SK-N-SH (cell line): ENCODE data around the gene EEF1AKMT3. TPM values are rescaled to one million over a fixed set of nuclear protein-coding genes. Genes with fewer than 3 reads are reported as not detected.

Experiments
- CTCF ChIA-PET: fragments of 300-600, 350-600 bp; formaldehyde crosslinking; extraction: SDS; loops from one replicate; lab custom pipeline; 2021; lab: Yijun Ruan, JAX
- POLR2A ChIA-PET: fragments of 350-600 bp; sonication (Branson Sonifier 250); formaldehyde crosslinking; extraction: SDS; loops from one replicate; lab custom pipeline; 2020; ENCODE audit warnings: antibody characterized with exemption, inconsistent platforms; lab: Yijun Ruan, JAX
- DNase-seq: peaks from one replicate; pipeline ENCODE4 v3.0.0; 2012
- H2AFZ ChIP-seq: fragments of 200-600 bp; sonication (generic); 2 replicates; pipeline ENCODE4 v1.8.1; 2016; ENCODE audit warnings: antibody characterized with exemption, mild to moderate bottlenecking, low read depth
- H3F3A ChIP-seq: fragments of 200-600 bp; sonication (generic); replicated peaks from 2 replicates; pipeline ENCODE3; 2016; ENCODE audit warnings: antibody characterized with exemption, mild to moderate bottlenecking; ENCODE audit not compliant: insufficient read depth
- H3K27ac ChIP-seq, 2 experiments: fragments of 200-500 bp in 1 of 2; fragments of 200-600 bp in 1 of 2; sonication (Bioruptor generic) in 1 of 2; sonication (generic), shearing (Covaris generic) in 1 of 2; 2 replicates each; pipeline versions ENCODE4 v1.5.1 to v1.6.1; 2014 to 2016; ENCODE audit warnings: low read depth in 2 of 2, inconsistent platforms in 1 of 2, low read length in 1 of 2, mild to moderate bottlenecking in 1 of 2, mixed read lengths in 1 of 2
- H3K27me3 ChIP-seq: fragments of 200-600 bp; sonication (generic), shearing (Covaris generic); 2 replicates; pipeline ENCODE4 v1.6.1; 2016; ENCODE audit warnings: mixed run types; ENCODE audit not compliant: insufficient read depth
- H3K36me3 ChIP-seq, 2 experiments: fragments of 200-500 bp in 1 of 2; fragments of 200-600 bp in 1 of 2; sonication (Bioruptor generic) in 1 of 2; sonication (generic) in 1 of 2; replicated peaks in 1 of 2; 2 replicates each; pipeline versions ENCODE3 to v1.5.1; 2014 to 2016; ENCODE audit warnings: low read length in 1 of 2, mild to moderate bottlenecking in 1 of 2; ENCODE audit not compliant: insufficient read depth in 2 of 2, control insufficient read depth in 1 of 2
- H3K4me1 ChIP-seq, 2 experiments: fragments of 200-500 bp in 1 of 2; fragments of 200-600 bp in 1 of 2; sonication (Bioruptor generic) in 1 of 2; sonication (generic), shearing (Covaris generic) in 1 of 2; 2 replicates each; pipeline versions ENCODE4 v1.5.1 to v1.6.1; 2014 to 2016; ENCODE audit warnings: low read depth in 1 of 2, low read length in 1 of 2, mixed run types in 1 of 2; ENCODE audit not compliant: insufficient read depth in 2 of 2, control insufficient read depth in 1 of 2
- H3K4me2 ChIP-seq: fragments of 200-600 bp; sonication (generic), shearing (Covaris generic); 2 replicates; pipeline ENCODE4 v1.6.1; 2017; ENCODE audit warnings: mixed run types
- H3K4me3 ChIP-seq, 2 experiments: fragments of 200-500 bp in 1 of 2; fragments of 200-600 bp in 1 of 2; sonication (Bioruptor generic) in 1 of 2; sonication (generic), shearing (Covaris generic) in 1 of 2; 2 replicates each; pipeline versions ENCODE4 v1.5.1 to v1.8.1; 2014 to 2016; ENCODE audit warnings: low read depth in 2 of 2, inconsistent platforms in 1 of 2, low read length in 1 of 2, mild to moderate bottlenecking in 1 of 2, mixed read lengths in 1 of 2, moderate library complexity in 1 of 2
- H3K79me2 ChIP-seq: fragments of 200-600 bp; sonication (generic); 2 replicates; pipeline ENCODE4 v1.8.1; 2017; ENCODE audit warnings: mild to moderate bottlenecking; ENCODE audit not compliant: insufficient read depth
- H3K9ac ChIP-seq: fragments of 200-600 bp; sonication (generic); 2 replicates; pipeline ENCODE4 v1.6.1; 2017; ENCODE audit warnings: mixed run types
- H3K9me2 ChIP-seq: fragments of 200-600 bp; sonication (generic); 2 replicates; pipeline ENCODE4 v1.6.1; 2017; ENCODE audit warnings: mixed run types
- H3K9me3 ChIP-seq: fragments of 200-600 bp; sonication (generic); 2 replicates; pipeline ENCODE4 v1.6.1; 2017; ENCODE audit warnings: mixed run types, mild to moderate bottlenecking, moderate library complexity
- H4K20me1 ChIP-seq: fragments of 200-600 bp; sonication (generic); 2 replicates; pipeline ENCODE4 v1.6.1; 2017; ENCODE audit warnings: mild to moderate bottlenecking, mixed run types; ENCODE audit not compliant: insufficient read depth
- ELF1 ChIP-seq: IDR thresholded peaks from 2 replicates; pipeline ENCODE4 v1.4.0; 2012
- FOSL2 ChIP-seq: IDR thresholded peaks from 2 replicates; pipeline ENCODE4 v1.4.0; 2012; ENCODE audit warnings: low read depth, mild to moderate bottlenecking, moderate library complexity, borderline replicate concordance
- MEF2A ChIP-seq: IDR thresholded peaks from 2 replicates; pipeline ENCODE4 v1.4.0; 2012; ENCODE audit warnings: low read depth, borderline replicate concordance
- MXI1 ChIP-seq: IDR thresholded peaks from 2 replicates; pipeline ENCODE4 v1.6.1; 2012; ENCODE audit warnings: mild to moderate bottlenecking, low read depth, low read length, improper control_type of control experiment
- RAD21 ChIP-seq: IDR thresholded peaks from 2 replicates; pipeline ENCODE4 v1.6.1; 2012; ENCODE audit warnings: mild to moderate bottlenecking, low read length
- WGBS: methylation state at CpG from one replicate; pipeline ENCODE4 v1.1.6; 2017; ENCODE audit warnings: low lambda C conversion rate; 5-methylcytosine and 5-hydroxymethylcytosine counted together
- polyA plus RNA-seq, 3 experiments: library from polyadenylated mRNA; depleted of rRNA; stranded (reverse); fragments of >200 nt; gene quantifications; 2 replicates each; pipeline ENCODE4 v1.2.3, GENCODE V29; 2012
- TF ChIP-seq, protein P1 (sequence below): fragments of 150-350 bp; IDR thresholded peaks from 2 replicates; pipeline ENCODE4 v1.6.1; 2016; ENCODE audit warnings: mild to moderate bottlenecking, low read depth, low read length
- TF ChIP-seq, protein P2 (sequence below): IDR thresholded peaks from 2 replicates; pipeline ENCODE4 v1.4.0; 2012; ENCODE audit warnings: low read depth
- TF ChIP-seq, protein P3 (sequence below): fragments of 200-600 bp; sonication (generic); IDR thresholded peaks from 2 replicates; pipeline ENCODE4 v1.6.1; 2017; ENCODE audit warnings: antibody characterized with exemption, mild to moderate bottlenecking, moderate library complexity
- TF ChIP-seq, protein P4 (sequence below): IDR thresholded peaks from 2 replicates; pipeline ENCODE4 v1.6.1; 2012; ENCODE audit warnings: mild to moderate bottlenecking, low read depth, low read length, moderate library complexity
- TF ChIP-seq, protein P5 (sequence below): IDR thresholded peaks from 2 replicates; pipeline ENCODE4 v1.4.0; 2012; ENCODE audit warnings: low read depth, borderline replicate concordance

The EEF1AKMT3 gene
- polyA plus RNA-seq, 1 of the 3 experiments (the other 2 are of a cell fraction), result 10.3 TPM

DNA sequence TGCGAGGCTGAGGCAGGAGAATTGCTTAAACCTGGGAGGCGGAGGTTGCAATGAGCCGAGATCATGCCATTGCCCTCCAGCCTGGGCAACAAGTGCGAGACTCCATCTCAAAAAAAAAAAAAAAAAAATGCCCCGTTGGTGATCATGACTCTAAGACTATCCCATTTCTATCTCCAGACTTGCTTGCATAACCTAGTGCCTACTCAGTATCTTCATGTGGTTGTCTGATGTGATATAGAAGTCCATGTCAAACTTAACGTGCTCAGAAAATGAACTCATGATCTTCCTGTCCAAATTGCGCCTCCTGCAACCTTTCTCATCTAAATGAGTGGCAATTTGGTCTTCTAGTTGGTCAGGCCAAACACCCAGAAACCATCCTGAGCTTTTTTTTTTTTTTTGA, 5.5 kb downstream of the EEF1AKMT3 start:
- H2AFZ ChIP-seq, result no peak overlapping the region
- no peaks in the 10 kb centered on the region for H3K27me3 ChIP-seq
- no peak for TF ChIP-seq MXI1
- TF ChIP-seq, protein P1, sequence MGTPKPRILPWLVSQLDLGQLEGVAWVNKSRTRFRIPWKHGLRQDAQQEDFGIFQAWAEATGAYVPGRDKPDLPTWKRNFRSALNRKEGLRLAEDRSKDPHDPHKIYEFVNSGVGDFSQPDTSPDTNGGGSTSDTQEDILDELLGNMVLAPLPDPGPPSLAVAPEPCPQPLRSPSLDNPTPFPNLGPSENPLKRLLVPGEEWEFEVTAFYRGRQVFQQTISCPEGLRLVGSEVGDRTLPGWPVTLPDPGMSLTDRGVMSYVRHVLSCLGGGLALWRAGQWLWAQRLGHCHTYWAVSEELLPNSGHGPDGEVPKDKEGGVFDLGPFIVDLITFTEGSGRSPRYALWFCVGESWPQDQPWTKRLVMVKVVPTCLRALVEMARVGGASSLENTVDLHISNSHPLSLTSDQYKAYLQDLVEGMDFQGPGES, result no peak
- no peak for TF ChIP-seq FOSL2
- TF ChIP-seq, protein P2, sequence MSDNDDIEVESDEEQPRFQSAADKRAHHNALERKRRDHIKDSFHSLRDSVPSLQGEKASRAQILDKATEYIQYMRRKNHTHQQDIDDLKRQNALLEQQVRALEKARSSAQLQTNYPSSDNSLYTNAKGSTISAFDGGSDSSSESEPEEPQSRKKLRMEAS, result no peak
- TF ChIP-seq MEF2A, result no peak
- no peak for TF ChIP-seq ELF1
- no peak for TF ChIP-seq RAD21
- TF ChIP-seq, protein P3, sequence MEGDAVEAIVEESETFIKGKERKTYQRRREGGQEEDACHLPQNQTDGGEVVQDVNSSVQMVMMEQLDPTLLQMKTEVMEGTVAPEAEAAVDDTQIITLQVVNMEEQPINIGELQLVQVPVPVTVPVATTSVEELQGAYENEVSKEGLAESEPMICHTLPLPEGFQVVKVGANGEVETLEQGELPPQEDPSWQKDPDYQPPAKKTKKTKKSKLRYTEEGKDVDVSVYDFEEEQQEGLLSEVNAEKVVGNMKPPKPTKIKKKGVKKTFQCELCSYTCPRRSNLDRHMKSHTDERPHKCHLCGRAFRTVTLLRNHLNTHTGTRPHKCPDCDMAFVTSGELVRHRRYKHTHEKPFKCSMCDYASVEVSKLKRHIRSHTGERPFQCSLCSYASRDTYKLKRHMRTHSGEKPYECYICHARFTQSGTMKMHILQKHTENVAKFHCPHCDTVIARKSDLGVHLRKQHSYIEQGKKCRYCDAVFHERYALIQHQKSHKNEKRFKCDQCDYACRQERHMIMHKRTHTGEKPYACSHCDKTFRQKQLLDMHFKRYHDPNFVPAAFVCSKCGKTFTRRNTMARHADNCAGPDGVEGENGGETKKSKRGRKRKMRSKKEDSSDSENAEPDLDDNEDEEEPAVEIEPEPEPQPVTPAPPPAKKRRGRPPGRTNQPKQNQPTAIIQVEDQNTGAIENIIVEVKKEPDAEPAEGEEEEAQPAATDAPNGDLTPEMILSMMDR, result no peak
- TF ChIP-seq, protein P4, sequence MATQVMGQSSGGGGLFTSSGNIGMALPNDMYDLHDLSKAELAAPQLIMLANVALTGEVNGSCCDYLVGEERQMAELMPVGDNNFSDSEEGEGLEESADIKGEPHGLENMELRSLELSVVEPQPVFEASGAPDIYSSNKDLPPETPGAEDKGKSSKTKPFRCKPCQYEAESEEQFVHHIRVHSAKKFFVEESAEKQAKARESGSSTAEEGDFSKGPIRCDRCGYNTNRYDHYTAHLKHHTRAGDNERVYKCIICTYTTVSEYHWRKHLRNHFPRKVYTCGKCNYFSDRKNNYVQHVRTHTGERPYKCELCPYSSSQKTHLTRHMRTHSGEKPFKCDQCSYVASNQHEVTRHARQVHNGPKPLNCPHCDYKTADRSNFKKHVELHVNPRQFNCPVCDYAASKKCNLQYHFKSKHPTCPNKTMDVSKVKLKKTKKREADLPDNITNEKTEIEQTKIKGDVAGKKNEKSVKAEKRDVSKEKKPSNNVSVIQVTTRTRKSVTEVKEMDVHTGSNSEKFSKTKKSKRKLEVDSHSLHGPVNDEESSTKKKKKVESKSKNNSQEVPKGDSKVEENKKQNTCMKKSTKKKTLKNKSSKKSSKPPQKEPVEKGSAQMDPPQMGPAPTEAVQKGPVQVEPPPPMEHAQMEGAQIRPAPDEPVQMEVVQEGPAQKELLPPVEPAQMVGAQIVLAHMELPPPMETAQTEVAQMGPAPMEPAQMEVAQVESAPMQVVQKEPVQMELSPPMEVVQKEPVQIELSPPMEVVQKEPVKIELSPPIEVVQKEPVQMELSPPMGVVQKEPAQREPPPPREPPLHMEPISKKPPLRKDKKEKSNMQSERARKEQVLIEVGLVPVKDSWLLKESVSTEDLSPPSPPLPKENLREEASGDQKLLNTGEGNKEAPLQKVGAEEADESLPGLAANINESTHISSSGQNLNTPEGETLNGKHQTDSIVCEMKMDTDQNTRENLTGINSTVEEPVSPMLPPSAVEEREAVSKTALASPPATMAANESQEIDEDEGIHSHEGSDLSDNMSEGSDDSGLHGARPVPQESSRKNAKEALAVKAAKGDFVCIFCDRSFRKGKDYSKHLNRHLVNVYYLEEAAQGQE, result no peak
- TF ChIP-seq, protein P5, sequence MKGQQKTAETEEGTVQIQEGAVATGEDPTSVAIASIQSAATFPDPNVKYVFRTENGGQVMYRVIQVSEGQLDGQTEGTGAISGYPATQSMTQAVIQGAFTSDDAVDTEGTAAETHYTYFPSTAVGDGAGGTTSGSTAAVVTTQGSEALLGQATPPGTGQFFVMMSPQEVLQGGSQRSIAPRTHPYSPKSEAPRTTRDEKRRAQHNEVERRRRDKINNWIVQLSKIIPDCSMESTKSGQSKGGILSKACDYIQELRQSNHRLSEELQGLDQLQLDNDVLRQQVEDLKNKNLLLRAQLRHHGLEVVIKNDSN, result no peak
- H3K4me3 ChIP-seq, result no peak overlapping the region
- no peak overlapping the region for H3K9ac ChIP-seq
- 90% methylated on average over 7 of the region's 7 CpGs for WGBS
- peaks cover 17% of the 10 kb centered on the region for H3K79me2 ChIP-seq
- no peak overlapping the region for H3K27ac ChIP-seq
- H3K36me3 ChIP-seq, result peaks cover 7 to 9% of the 10 kb centered on the region in 2 experiments
- H3K9me2 ChIP-seq, result no peaks in the 10 kb centered on the region
- CTCF ChIA-PET, result interaction anchor here (0.6 to 0.7 kb wide), 2 partner anchors 19 to 38 kb away, joined by 3 read pairs; no protein-coding TSS in a partner anchor
- H4K20me1 ChIP-seq, result no peaks in the 10 kb centered on the region
- POLR2A ChIA-PET, result interaction anchor here (0.6 kb wide), 1 partner anchor 10 kb away, joined by 4 read pairs; no protein-coding TSS in a partner anchor
- no peaks in the 10 kb centered on the region for H3K9me3 ChIP-seq
- no peak for DNase-seq
- peaks cover 18% of the 10 kb centered on the region for H3F3A ChIP-seq
- H3K4me1 ChIP-seq, result peaks cover 0 to 3% of the 10 kb centered on the region in 2 experiments; a peak in 1 of 4 replicates
- H3K4me2 ChIP-seq, result no peak overlapping the region
